ENCODE data around the gene TTC8. TPM values are rescaled to one million over a fixed set of nuclear protein-coding genes. Genes with fewer than 3 reads are reported as not detected.
"Not testable (repeated sequence)": the region's sequence is repeated elsewhere in the genome, so short reads cannot be mapped to it uniquely, and the experiment has no call there.

The TTC8 gene
- total RNA-seq = 10 to 100 TPM; 17.0 to 26.8 TPM
- long read RNA-seq, donor 1, full-length matches to known transcripts = 6 of 9 reads
- long read RNA-seq, donor 1, partial matches to known transcripts = 0 of 9 reads
- long read RNA-seq, donor 1, other reads (novel, unspliced or antisense) = 3 of 9 reads
- long read RNA-seq, donor 2, full-length matches to known transcripts = 26 of 36 reads
- long read RNA-seq, donor 2, partial matches to known transcripts = 1 of 36 reads
- long read RNA-seq, donor 2, other reads (novel, unspliced or antisense) = 9 of 36 reads

DNA sequence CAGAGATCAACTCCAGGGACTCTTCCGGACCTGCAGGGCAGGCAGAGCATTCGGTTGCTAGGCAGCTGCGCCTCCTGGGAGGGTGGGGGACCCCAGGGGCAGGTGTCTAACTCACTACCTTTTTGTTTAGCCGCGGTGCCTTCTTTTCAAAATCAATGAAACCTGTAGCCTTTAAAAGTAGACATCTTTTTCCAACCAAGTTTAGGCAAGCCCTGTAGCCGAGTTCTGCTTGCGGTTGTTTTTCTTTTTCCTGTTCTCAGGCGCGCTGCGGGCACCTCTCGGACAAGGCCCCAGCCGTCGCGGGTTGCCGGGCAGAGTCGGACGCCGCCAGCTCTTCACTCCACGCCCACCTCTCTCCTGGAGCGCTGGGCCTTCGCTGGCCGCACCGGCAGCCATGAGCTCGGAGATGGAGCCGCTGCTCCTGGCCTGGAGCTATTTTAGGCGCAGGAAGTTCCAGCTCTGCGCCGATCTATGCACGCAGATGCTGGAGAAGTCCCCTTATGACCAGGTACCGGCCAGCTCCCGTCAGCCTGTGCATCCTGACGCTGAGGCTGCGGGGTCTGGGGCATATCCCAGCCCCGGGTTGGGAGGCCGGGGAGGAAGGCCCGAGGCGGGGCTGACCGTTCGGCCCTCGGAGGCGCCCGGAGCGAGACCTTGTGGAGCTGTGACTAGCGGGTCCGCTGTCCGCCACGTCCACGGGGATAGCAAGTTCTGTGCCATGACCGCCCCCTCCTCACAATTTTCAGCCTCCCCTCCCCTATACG, at the start of gene TTC8:
TSS of gene TTC8 (plus strand) at position 338 of the 764 bp plus-strand sequence. CDS start at position 395, 57 bp downstream.
- intact Hi-C loops (cut with DNase I) = no loop called here
- peak; percentile 96 for DNase-seq (ENCODE audit: low spot score)

- intact Hi-C loops (cut with DNase I) = no loop called here
- DNase-seq (ENCODE audit: low spot score) = no peak
Observed at GRCh38 chr14:88775532-88775931, 48.9 kb upstream of the TTC8 start.

DNA sequence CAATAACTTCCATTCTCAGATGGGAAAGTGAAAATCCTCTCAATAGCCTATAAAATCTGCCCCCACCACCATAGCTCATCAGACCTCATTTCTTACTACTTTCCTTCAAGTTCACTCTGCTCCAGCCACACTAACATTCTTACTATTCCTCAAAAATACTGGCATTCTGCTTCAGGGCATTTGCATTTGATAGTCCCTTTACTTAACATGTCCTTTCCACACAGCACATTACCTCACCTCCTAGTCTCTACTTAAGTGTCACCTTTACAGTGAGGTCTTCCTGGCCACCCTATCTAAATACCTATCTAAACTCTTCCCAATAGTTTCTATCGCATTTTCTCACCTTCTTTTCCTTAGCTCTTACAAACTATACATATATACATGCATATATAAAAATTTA, 38.5 kb upstream of the TTC8 start:
- DNase-seq (ENCODE audit: low spot score) = no peak
- intact Hi-C loops (cut with DNase I) = no loop called here

GRCh38 chr14:88786715-88787114, 37.7 kb upstream of the TTC8 start:
- intact Hi-C loops (cut with DNase I) = no loop called here
- no peak for DNase-seq (ENCODE audit: low spot score)

GRCh38 chr14:88789573-88789972, 34.9 kb upstream of the TTC8 start:
- DNase-seq (ENCODE audit: low spot score); intact Hi-C loops (cut with DNase I): not testable (repeated sequence)

DNA sequence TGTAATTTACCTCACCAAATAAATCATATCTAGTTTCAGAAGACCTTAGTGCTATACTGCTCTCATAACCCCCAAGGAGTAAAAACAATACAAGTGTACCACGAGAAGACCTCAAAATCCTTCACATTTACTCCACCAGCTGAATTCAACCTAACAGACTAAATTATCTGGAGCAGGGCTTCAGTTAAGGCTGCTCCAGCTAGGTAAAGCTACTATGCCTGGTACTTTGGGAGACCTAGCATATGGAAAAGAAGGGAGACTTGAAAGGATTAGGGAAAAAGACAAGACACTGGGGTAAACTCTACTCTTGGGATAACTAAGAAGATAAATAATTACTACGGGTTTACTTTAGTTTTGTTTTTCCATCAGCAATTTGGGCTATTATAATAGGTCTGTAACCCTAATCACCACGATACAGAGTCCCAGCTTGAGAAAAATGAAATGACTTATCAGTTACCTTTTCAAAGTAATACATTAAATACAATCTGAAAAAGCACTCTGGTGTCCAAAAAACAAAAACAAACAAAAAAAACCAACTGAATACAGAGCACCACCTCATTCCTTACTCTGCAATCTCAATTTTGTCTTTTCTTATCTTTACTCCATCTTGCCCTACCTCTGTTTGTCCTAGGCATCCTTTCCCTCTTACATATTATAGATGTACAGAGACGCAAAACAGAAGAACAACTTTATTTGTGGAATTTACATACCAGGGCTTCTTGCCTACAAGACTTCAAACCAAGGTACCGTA, 33.8 kb upstream of the TTC8 start:
- DNase-seq (ENCODE audit: low spot score) = no peak
- intact Hi-C loops (cut with DNase I) = no loop called here

DNA sequence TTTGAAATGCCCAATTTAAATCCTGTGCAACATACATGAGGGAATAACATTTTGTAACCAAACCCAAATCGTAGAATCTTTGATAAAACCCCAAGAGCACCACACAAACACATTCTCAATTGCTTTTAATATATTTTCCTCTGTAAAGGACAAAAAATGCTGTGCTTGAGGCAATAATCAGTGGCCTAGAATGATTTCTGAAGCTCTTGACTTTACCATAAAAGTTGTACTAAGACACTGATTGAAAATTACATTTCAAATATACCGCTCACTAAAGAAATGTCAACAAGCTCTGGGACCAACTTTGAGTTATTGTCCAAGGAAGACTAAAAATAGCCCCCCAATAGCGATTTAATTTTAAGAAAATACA, 33.2 kb upstream of the TTC8 start:
- intact Hi-C loops (cut with DNase I) = no loop called here
- no peak for DNase-seq (ENCODE audit: low spot score)

- DNase-seq (ENCODE audit: low spot score) = peak; percentile 83
- intact Hi-C loops (cut with DNase I) = no loop called here
Observed at GRCh38 chr14:88791629-88792472, 32.6 kb upstream of the TTC8 start.

- peak; percentile 93 for DNase-seq (ENCODE audit: low spot score)
- intact Hi-C loops (cut with DNase I) = no loop called here
Observed at GRCh38 chr14:88792473-88793258, 31.8 kb upstream of the TTC8 start, which contains the start of gene EML5. Gene EML5, minus strand, starts transcription at chr14:88792953. Its CDS starts 450 bp downstream, at chr14:88792503.

DNA sequence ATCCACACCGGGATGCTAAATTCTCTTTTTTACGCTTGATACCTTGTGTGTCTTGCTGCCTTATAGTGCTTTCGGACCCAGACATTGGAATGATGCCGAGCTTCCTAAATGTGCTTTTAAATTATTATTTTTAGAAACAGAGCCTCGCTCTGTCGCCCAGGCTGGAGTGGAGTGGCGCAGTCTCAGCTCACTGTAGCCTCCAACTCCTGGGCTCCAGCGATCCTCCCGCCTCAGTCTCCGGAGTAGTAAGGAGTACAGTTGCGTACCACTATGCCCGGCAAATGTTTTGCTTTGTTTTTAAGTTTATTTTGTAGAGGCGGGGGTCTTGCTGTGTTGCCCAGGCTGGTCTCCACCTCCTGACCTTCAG, 31.2 kb upstream of the TTC8 start:
- DNase-seq (ENCODE audit: low spot score) = no peak
- intact Hi-C loops (cut with DNase I) = no loop called here

GRCh38 chr14:88798156-88798555, 26.3 kb upstream of the TTC8 start:
- intact Hi-C loops (cut with DNase I) = no loop called here
- DNase-seq (ENCODE audit: low spot score) = peak; percentile 58

DNA sequence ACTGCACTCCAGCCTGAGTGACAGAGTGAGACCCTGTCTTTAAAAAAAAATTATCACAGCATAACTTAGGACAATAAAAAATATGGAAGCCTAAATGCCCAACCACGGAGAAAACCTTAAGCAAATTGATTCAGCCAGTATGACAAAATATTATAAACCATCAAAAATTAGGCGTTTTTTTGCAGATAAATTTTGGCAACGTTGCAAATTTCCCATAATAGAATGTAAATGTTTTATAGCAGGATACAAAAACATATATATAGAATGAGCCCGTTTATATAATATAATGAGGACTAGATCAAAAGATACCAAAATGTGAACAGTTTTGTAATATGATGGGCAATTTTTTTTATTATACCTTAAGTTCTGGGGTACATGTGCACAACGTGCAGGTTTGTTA, 24.9 kb upstream of the TTC8 start:
- intact Hi-C loops (cut with DNase I) = no loop called here
- DNase-seq (ENCODE audit: low spot score) = no peak

DNA sequence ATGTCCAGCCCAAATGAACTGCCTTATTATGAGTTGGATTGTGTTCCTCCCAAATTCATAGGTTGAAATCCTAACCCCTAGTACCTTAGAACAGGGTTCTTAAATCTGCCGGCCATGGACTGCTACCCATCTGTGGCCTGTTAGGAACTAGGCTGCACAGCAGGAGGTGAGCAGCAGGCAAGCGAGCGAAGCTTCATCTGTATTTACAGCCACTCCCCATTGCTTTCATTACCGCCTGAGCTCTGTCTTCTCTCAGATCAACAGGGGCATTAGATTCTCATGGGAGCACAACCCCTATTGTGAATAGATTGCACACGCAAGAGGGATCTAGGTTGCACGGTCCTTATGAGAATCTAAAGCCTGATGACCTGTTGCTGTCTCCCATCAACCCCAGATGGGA, 21.9 kb upstream of the TTC8 start:
- no peak for DNase-seq (ENCODE audit: low spot score)
- intact Hi-C loops (cut with DNase I) = no loop called here

- no peak for DNase-seq (ENCODE audit: low spot score)
- intact Hi-C loops (cut with DNase I) = no loop called here
Observed at GRCh38 chr14:88804035-88804434, 20.4 kb upstream of the TTC8 start.

GRCh38 chr14:88804477-88804876, 20.0 kb upstream of the TTC8 start:
- intact Hi-C loops (cut with DNase I) = no loop called here
- no peak for DNase-seq (ENCODE audit: low spot score)

- intact Hi-C loops (cut with DNase I) = no loop called here
- no peak for DNase-seq (ENCODE audit: low spot score)
Observed at GRCh38 chr14:88808359-88808758, 16.1 kb upstream of the TTC8 start.

- intact Hi-C loops (cut with DNase I) = no loop called here
- no peak for DNase-seq (ENCODE audit: low spot score)
Observed at GRCh38 chr14:88815980-88816379, 8.5 kb upstream of the TTC8 start.

DNA sequence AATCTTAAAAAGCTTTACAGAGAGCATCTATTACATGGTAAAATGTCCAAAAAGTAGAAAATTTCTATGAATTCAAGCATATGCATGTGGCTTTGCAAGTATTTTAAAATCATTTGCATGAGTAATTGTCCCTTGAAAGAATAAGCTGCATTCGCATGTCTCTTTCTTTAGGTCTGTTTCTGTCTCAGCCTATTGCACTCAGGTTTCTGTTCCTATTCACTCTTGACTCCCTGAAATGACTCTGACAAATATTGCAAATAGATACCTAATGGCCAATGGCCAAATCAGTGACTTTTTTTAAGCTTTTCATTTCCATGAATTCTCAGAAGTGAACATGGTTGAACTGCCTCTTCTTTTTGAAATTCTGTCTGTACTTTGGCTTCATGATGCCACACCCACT, 6.4 kb upstream of the TTC8 start:
- intact Hi-C loops (cut with DNase I) = no loop called here
- DNase-seq (ENCODE audit: low spot score) = no peak

- intact Hi-C loops (cut with DNase I); DNase-seq (ENCODE audit: low spot score): not testable (repeated sequence)
Observed at GRCh38 chr14:88819674-88820073, 4.8 kb upstream of the TTC8 start.
